KG1 (cell line): Measurements from ENCODE around the gene ZNF653.

Experiments used
- DNase-seq: peaks from one replicate; lab custom pipeline; 2025; lab: John Stamatoyannopoulos, UW

The ZNF653 gene

GRCh38 chr19:11513946-11514345 is 8.3 kb upstream of the ZNF653 start:
- DNase-seq = no peak

- DNase-seq = no peak
Observed at GRCh38 chr19:11510444-11510843, 4.8 kb upstream of the ZNF653 start.

- no peak for DNase-seq
Observed at GRCh38 chr19:11507370-11508078, 1.9 kb upstream of the ZNF653 start.

- no peak for DNase-seq
Observed at GRCh38 chr19:11506967-11507366, 1.3 kb upstream of the ZNF653 start.

- DNase-seq = no peak
Observed at GRCh38 chr19:11506101-11506555, 489 bp upstream of the ZNF653 start.

GRCh38 chr19:11505032-11505503 is 571 bp downstream of the ZNF653 start:
- DNase-seq = peak; percentile 91

GRCh38 chr19:11504502-11505031 is 1.1 kb downstream of the ZNF653 start:
- no peak for DNase-seq

- no peak for DNase-seq
Observed at GRCh38 chr19:11499890-11500420, 5.7 kb downstream of the ZNF653 start.

- no peak for DNase-seq
Observed at GRCh38 chr19:11499220-11499726, 6.4 kb downstream of the ZNF653 start.

GRCh38 chr19:11496391-11497163 is 9.1 kb downstream of the ZNF653 start:
- DNase-seq = peak; percentile 31

GRCh38 chr19:11495885-11496284 is 9.8 kb downstream of the ZNF653 start:
- no peak for DNase-seq

GRCh38 chr19:11495481-11495880 is 10.2 kb downstream of the ZNF653 start:
- no peak for DNase-seq

- DNase-seq = no peak
Observed at GRCh38 chr19:11494634-11495285, 10.9 kb downstream of the ZNF653 start.

- DNase-seq = no peak
Observed at GRCh38 chr19:11489378-11489777, 16.3 kb downstream of the ZNF653 start.

GRCh38 chr19:11486661-11487503 is 18.8 kb downstream of the ZNF653 start:
- DNase-seq = no peak

GRCh38 chr19:11485245-11485837 is 20.3 kb downstream of the ZNF653 start:
- no peak for DNase-seq

GRCh38 chr19:11483366-11484111 is 22.1 kb downstream of the ZNF653 start:
- no peak for DNase-seq

GRCh38 chr19:11482384-11483050 is 23.1 kb downstream of the ZNF653 start:
- DNase-seq = peak; percentile 60
